Urinary bladder (tissue), 4 donors: ENCODE results near the gene CMPK2. TPM values are rescaled to one million over a fixed set of nuclear protein-coding genes. Genes with fewer than 3 reads are reported as not detected.

Experiments
- DNase-seq: peaks from one replicate; pipeline ENCODE4 v3.0.0-alpha.2; 2015; ENCODE audit errors: extremely low spot score
- H3K27ac ChIP-seq: one replicate; pipeline ENCODE4 v1.5.1; 2013; ENCODE audit warnings: low read depth, mild to moderate bottlenecking, moderate library complexity
- H3K36me3 ChIP-seq: one replicate; pipeline ENCODE4 v1.6.1; 2013; ENCODE audit warnings: mild to moderate bottlenecking, moderate library complexity; ENCODE audit not compliant: insufficient read depth
- H3K4me1 ChIP-seq: one replicate; pipeline ENCODE4 v1.6.1; 2013; ENCODE audit warnings: mild to moderate bottlenecking, moderate library complexity; ENCODE audit not compliant: insufficient read depth
- H3K4me3 ChIP-seq: one replicate; pipeline ENCODE4 v1.5.1; 2013; ENCODE audit warnings: low read depth, low read length
- WGBS: extraction: QIAGEN DNeasy Blood & Tissue Kit; methylation state at CpG from one replicate; pipeline ENCODE4 v1.1.7; 2013; 5-methylcytosine and 5-hydroxymethylcytosine counted together
- polyA plus RNA-seq: library from polyadenylated mRNA; stranded (reverse); fragments of 200-250 nt; gene quantifications from one replicate; pipeline ENCODE4 v1.2.3, GENCODE V29; 2013
- total RNA-seq: library from RNA; depleted of rRNA; stranded (reverse); fragments of >200 nt; gene quantifications from one replicate; pipeline ENCODE4 v1.2.3, GENCODE V29; 2014
- donor health status: healthy with polysubstance abuse.
- donor health status: healthy.

CMPK2 gene
- total and polyA plus RNA-seq, 2 donors, result 3.6 to 8.9 TPM

DNA sequence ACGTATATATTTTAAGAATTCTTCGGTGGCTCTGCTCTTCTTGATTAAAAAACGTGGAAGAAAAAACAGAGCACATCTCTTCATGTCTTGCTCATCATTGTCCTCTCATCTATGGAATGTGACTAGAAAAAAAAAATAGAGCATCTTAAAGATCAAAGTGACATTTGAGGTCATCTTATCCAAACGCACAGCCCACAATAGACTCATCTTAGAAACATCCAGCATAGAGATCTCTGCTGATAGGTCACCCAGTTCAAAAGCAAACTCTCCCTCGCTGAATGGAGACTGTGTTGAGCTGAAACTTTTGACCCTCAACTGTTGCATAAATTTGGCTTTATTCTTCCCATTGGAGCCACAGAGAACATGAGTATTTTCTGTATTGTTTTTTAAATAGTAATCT lies 65.2 kb downstream of the CMPK2 start:
- no peak for DNase-seq
- Histone ChIP-seq H3K4me3 (no peak overlapping the region), H3K27ac (no peak overlapping the region), H3K4me1 (no peaks in the 10 kb centered on the region), H3K36me3 (no peaks in the 10 kb centered on the region)
- 63% methylated on average over 5 of the region's 5 CpGs for WGBS

Other genes with a start within 250 kb of the CMPK2 start
- 11.1 TPM for gene RSAD2, start 11.9 kb upstream of the CMPK2 start, total RNA-seq
- gene RSAD2, start 11.9 kb upstream of the CMPK2 start, polyA plus RNA-seq, result 2.8 TPM
- gene RNF144A, start 51.5 kb upstream of the CMPK2 start, total RNA-seq, result 28.5 TPM
- 4.3 TPM for gene RNF144A, start 51.5 kb upstream of the CMPK2 start, polyA plus RNA-seq